Erythroblast (primary cell): ENCODE data around the gene ATP1A1.

Experiments
- DNase-seq, 2 experiments: peaks; one replicate each; lab custom pipeline; 2025; lab: John Stamatoyannopoulos, UW
- GATA1 ChIP-seq: IDR thresholded peaks from 2 replicates; pipeline ENCODE4 v1.6.1; 2011; ENCODE audit warnings: low read depth, mild to moderate bottlenecking, control low read depth, low read length, moderate library complexity
- POLR2A ChIP-seq: IDR thresholded peaks from 2 replicates; pipeline ENCODE4 v1.6.1; 2011; ENCODE audit warnings: mild to moderate bottlenecking, low read length

ATP1A1 gene

DNA sequence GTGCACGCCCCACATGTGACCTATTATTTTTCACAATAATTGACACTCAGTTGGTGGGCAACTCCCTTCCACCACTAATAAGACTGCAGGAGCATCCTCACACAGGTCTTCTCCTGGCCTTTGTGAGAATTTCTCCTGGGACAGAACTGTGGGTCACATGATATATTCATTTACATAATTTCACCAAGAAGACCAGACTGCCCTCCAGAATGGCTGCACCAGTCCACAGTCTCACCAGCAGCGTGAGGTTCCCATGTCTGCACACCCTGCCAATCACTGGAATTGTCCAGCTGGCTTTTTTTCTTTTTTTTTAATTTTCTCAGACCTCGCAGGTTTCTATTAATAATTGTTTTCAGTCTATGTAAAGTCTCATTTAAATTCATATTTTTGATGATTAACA lies 41.3 kb downstream of the ATP1A1 start:
- no peak for TF ChIP-seq GATA1
- no peak for TF ChIP-seq POLR2A
- no peak for DNase-seq

DNA sequence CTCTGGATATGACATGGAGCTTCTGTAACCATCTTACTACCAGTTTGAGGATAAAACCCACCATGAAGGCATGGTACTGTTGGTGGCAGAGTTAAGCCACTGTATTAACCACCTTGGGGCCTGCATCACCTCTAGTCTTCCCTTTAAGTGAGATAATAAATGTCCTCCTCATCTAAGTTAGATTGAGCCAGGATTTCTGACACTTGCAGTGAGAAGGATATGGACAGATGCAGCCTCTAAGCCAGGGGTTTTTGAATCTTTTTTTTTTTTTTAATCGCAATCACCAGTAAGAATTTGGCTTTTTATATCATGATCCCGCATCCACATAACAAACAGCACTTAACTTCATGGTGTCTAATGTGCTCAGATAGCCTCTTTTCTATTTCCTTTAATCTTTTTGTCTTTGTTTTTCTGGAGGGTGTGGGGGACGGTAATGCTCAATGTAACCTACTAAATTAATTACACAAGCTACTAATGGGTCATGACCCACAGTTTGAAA lies 42.2 kb downstream of the ATP1A1 start:
- peak; percentile 38 to 53 for DNase-seq
- TF ChIP-seq GATA1: no peak
- TF ChIP-seq POLR2A: no peak

DNA sequence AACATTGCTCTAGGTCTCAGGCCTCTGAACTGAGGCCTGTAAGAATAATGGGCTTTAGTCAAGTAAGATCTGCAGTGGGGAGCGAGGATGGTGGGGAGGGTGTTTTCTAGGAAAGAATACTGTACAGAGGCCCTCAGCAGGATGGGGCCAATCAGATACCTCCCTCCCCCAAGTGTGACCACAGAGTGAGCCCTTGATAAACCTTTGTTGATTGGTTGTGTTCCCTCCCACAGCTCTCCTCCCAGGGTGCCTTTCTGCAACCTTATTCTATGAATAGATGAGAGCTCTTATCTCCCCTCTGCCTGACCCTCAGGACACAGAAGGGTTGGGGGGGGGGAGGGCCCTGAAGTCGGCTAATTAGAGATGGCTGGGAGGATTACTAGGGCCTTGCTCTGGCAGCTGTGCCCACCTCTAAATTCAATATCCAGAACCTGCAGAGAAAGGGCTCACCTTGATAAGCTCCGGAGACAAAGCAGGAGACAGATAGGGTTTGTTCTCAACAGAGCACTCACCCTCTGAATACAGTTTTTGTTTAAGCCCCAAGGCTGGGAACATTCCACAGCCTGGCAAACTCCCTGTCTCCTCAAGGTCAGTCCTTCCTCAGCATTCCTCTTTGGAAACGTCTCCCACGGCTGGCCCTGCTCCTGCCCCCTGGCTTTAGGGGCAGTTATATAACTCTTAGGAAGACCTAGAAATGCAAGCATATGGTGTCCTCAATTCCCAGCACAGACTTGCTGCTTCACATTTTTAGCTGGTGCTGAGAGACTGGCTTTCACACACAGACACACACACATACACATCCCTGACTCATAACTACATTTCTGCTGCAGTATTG lies 42.9 kb downstream of the ATP1A1 start:
- peak; percentile 90 to 97 for DNase-seq
- peak; percentile 77 for TF ChIP-seq GATA1
- TF ChIP-seq POLR2A: peak; percentile 59

DNA sequence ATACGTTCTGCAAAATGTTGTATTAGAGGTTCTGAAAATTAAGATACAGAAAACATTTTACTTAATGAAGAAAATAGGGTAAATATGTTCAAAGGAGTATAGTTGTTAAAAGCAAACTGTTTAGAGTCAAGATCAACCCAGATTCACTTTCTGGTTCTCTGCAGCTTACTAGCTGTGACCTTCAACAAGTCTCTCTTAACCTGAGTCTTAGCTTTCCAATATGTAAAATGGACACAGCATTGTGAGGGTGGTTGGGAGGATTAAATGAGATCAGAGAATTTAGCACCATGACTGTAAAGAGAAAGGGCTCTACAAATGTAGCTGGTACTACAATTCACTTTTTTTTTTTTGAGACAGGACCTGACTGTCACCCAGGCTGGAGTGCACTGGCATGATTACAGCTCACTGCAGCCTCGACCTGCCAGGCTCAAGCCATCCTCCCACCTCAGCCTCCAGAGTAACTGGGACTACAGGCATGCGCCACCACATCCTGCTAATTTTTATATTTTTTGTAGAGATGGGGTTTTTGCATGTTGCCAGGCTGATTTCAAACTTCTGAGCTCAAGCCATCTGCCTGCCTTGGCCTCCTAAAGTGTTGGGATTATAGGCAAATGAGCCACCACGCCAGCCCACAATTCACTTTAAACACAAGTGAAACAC lies 43.9 kb downstream of the ATP1A1 start:
- DNase-seq: no peak
- no peak for TF ChIP-seq POLR2A
- no peak for TF ChIP-seq GATA1

GRCh38 chr1:116417678-116418077 lies 44.6 kb downstream of the ATP1A1 start:
- peak in 1 of 2 experiments; percentile 34 for DNase-seq
- TF ChIP-seq POLR2A (no peak), GATA1 (no peak)

- TF ChIP-seq GATA1 (no peak), POLR2A (peak; percentile 77)
Measured at GRCh38 chr1:116418091-116418830, 45.2 kb downstream of the ATP1A1 start.

DNA sequence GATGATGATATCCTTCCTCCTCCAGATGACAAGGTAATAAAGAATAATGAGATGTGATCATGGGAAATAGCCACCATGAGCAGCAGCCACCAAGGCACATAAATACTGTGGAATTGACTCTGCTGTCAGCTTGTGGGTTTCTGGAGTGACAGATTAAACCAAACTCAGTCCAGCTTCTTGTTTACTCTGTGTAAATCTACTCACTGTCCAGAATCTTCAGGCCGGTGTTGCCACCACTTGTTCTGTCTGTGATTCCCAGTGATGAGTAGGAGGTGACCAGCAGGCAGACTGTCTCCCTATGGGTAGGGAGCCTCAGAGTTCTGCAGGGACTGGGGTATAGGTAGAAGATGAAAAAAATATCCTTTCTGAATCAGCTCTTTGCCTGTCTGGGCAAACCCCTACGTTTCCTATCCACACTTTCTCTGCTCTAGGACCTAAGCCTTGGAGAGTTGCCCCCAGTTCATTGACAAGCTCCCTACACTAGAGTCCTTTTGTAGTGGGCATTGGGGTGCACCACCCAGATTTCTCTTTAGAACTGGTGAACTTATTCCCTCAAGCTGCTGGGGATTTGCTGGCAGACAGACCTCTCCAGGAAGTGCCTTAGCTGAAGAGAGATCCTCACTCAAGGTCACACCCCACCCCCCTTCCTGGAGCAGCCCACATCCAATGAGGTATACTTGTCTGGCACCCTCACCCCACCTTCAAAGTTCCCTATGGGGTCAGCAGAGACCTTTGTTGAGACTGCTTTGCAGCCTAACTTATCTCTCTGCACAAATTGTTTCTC lies 47.6 kb downstream of the ATP1A1 start:
- no peak for DNase-seq
- no peak for TF ChIP-seq POLR2A

More at GRCh38 chr1:116418091-116418830, 45.2 kb downstream of the ATP1A1 start:
- peak; percentile 84 to 86 for DNase-seq

GRCh38 chr1:116424438-116424837 lies 51.4 kb downstream of the ATP1A1 start:
- TF ChIP-seq POLR2A (no peak), GATA1 (no peak)
- DNase-seq: no peak

DNA sequence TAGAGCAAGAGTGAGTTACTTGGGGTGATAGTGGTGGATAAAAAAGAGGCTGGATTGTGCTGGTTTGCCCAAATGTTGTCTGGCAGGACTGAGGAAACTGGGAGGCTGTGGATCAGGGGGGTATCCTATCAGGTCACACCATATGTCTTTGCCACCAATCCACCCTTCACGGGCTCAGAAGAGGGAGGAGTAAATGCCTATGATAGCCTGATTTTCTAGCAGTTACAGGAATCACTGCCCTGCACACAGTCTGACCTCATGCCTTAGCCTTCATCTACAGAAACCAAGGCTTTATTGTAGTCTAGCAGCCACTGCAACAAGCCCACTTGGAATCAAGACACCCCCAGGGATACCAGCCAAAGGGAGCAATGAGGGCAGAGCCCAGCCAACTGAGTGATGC lies 51.8 kb downstream of the ATP1A1 start:
- DNase-seq: peak; percentile 16 to 21
- TF ChIP-seq POLR2A: no peak
- no peak for TF ChIP-seq GATA1

DNA sequence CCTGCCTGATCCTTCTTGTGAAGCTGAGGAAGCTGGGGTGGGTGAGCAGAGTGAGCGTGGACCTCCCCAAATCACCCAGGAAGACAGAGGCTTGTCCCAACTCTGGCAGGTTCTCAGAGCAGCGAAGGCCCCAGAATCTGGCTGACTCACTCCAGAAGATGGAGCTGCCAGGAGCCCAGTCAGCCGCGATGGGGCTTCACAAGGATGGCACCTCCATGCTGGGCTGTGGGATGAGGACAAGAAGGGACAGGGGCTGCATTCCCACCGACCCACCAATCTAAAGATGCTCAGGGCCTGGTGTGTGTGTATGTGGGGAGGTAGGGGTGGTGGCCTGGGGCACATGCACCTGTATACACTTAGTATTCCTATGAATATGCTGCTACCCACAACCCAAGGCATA lies 52.9 kb downstream of the ATP1A1 start:
- TF ChIP-seq GATA1 (no peak), POLR2A (no peak)
- DNase-seq: no peak

GRCh38 chr1:116426401-116426800 lies 53.4 kb downstream of the ATP1A1 start:
- no peak for DNase-seq
- TF ChIP-seq POLR2A (no peak), GATA1 (no peak)

- TF ChIP-seq POLR2A (no peak), GATA1 (no peak)
- DNase-seq: no peak
Measured at GRCh38 chr1:116428576-116428975, 55.5 kb downstream of the ATP1A1 start.
